ENCODE measurements around the gene F9.
"Not testable (repeated sequence)": the region's sequence is repeated elsewhere in the genome, so short reads cannot be mapped to it uniquely, and the experiment has no call there.

Gene F9

GRCh38 chrX:139530550-139530949, at the start of gene F9:
Gene F9 (plus strand): TSS chrX:139530739. CDS start chrX:139530765, 26 bp downstream.
- no peak for DNase-seq (ENCODE audit: extremely low spot score)
- TF ChIP-seq L3MBTL2 (conservative IDR thresholded peaks at IDR 0.05) (no peak), BHLHE40 (IDR thresholded peaks at IDR 0.05; ENCODE audit: borderline replicate concordance) (no peak), FOXM1 (IDR thresholded peaks at IDR 0.05; ENCODE audit: borderline replicate concordance) (no peak), CTBP1 (IDR thresholded peaks at IDR 0.05; ENCODE audit: borderline replicate concordance) (no peak), HDGF (IDR thresholded peaks at IDR 0.05; ENCODE audit: borderline replicate concordance) (no peak)
- POLR2A ChIA-PET, result no interaction called here
- CTCF ChIA-PET, result no interaction called here

- CTCF ChIA-PET, result no interaction called here
- TF ChIP-seq NFRKB (IDR thresholded peaks at IDR 0.05) (no peak), ARNT (IDR thresholded peaks at IDR 0.05) (no peak)
- POLR2A ChIA-PET, result no interaction called here
- DNase-seq (ENCODE audit: extremely low spot score), result no peak
Observed at GRCh38 chrX:139483699-139484098, 46.8 kb upstream of the F9 start.

GRCh38 chrX:139484591-139484990, 45.9 kb upstream of the F9 start:
- POLR2A ChIA-PET, result no interaction called here
- no peak for DNase-seq (ENCODE audit: extremely low spot score)
- CTCF ChIA-PET, result no interaction called here
- TF ChIP-seq NFRKB (IDR thresholded peaks at IDR 0.05) (no peak), ZNF384 (IDR thresholded peaks at IDR 0.05) (no peak), FOXK2 (IDR thresholded peaks at IDR 0.05) (no peak), CTBP1 (IDR thresholded peaks at IDR 0.05; ENCODE audit: borderline replicate concordance) (no peak), FOXM1 (IDR thresholded peaks at IDR 0.05; ENCODE audit: borderline replicate concordance) (no peak), ARNT (IDR thresholded peaks at IDR 0.05) (no peak), BHLHE40 (IDR thresholded peaks at IDR 0.05; ENCODE audit: borderline replicate concordance) (no peak)

GRCh38 chrX:139495324-139495723, 35.2 kb upstream of the F9 start:
- no peak for DNase-seq (ENCODE audit: extremely low spot score)
- POLR2A ChIA-PET, result no interaction called here
- TF ChIP-seq CTBP1 (IDR thresholded peaks at IDR 0.05; ENCODE audit: borderline replicate concordance), result no peak
- CTCF ChIA-PET, result no interaction called here

- TF ChIP-seq TARDBP (IDR thresholded peaks at IDR 0.05), result no peak
- TF ChIP-seq FOXK2 (IDR thresholded peaks at IDR 0.05), result no peak
- no peak for TF ChIP-seq CTBP1 (IDR thresholded peaks at IDR 0.05; ENCODE audit: borderline replicate concordance)
- no peak for TF ChIP-seq FOXA1 (IDR thresholded peaks at IDR 0.05)
- no peak for TF ChIP-seq LEF1 (IDR thresholded peaks at IDR 0.05; ENCODE audit: borderline replicate concordance)
- no peak for TF ChIP-seq ELF4 (IDR thresholded peaks at IDR 0.05)
- TF ChIP-seq L3MBTL2 (conservative IDR thresholded peaks at IDR 0.05), result no peak
- no peak for TF ChIP-seq BHLHE40 (IDR thresholded peaks at IDR 0.05; ENCODE audit: borderline replicate concordance)
- TF ChIP-seq FOXM1 (IDR thresholded peaks at IDR 0.05; ENCODE audit: borderline replicate concordance), result no peak
- no peak for TF ChIP-seq PKNOX1 (IDR thresholded peaks at IDR 0.05)
- TF ChIP-seq SUZ12 (IDR thresholded peaks at IDR 0.05), result no peak
- no peak for DNase-seq (ENCODE audit: extremely low spot score)
- ChIA-PET CTCF (no interaction called here), POLR2A (no interaction called here)
Observed at GRCh38 chrX:139506333-139506732, 24.2 kb upstream of the F9 start.

- no peak for DNase-seq (ENCODE audit: extremely low spot score)
- TF ChIP-seq SUZ12 (IDR thresholded peaks at IDR 0.05), result no peak
- no peak for TF ChIP-seq HDGF (IDR thresholded peaks at IDR 0.05; ENCODE audit: borderline replicate concordance)
- no peak for TF ChIP-seq SP1 (IDR thresholded peaks at IDR 0.05)
- no peak for TF ChIP-seq NFRKB (IDR thresholded peaks at IDR 0.05)
- TF ChIP-seq FOXA1 (IDR thresholded peaks at IDR 0.05), result no peak
- TF ChIP-seq LEF1 (IDR thresholded peaks at IDR 0.05; ENCODE audit: borderline replicate concordance), result no peak
- TF ChIP-seq ARNT (IDR thresholded peaks at IDR 0.05), result no peak
- no peak for TF ChIP-seq L3MBTL2 (conservative IDR thresholded peaks at IDR 0.05)
- TF ChIP-seq CTBP1 (IDR thresholded peaks at IDR 0.05; ENCODE audit: borderline replicate concordance), result no peak
- TF ChIP-seq TARDBP (IDR thresholded peaks at IDR 0.05), result no peak
- no peak for TF ChIP-seq FOXK2 (IDR thresholded peaks at IDR 0.05)
- CTCF ChIA-PET, result no interaction called here
- POLR2A ChIA-PET, result no interaction called here
Observed at GRCh38 chrX:139508099-139508498, 22.4 kb upstream of the F9 start.

- POLR2A ChIA-PET, result no interaction called here
- DNase-seq (ENCODE audit: extremely low spot score), result no peak
- CTCF ChIA-PET, result no interaction called here
- TF ChIP-seq ARNT (IDR thresholded peaks at IDR 0.05), result no peak
- TF ChIP-seq CTBP1 (IDR thresholded peaks at IDR 0.05; ENCODE audit: borderline replicate concordance), result no peak
- TF ChIP-seq TARDBP (IDR thresholded peaks at IDR 0.05), result no peak
- TF ChIP-seq L3MBTL2 (conservative IDR thresholded peaks at IDR 0.05), result no peak
- TF ChIP-seq FOXM1 (IDR thresholded peaks at IDR 0.05; ENCODE audit: borderline replicate concordance), result no peak
- TF ChIP-seq LEF1 (IDR thresholded peaks at IDR 0.05; ENCODE audit: borderline replicate concordance), result no peak
- TF ChIP-seq FOXA1 (IDR thresholded peaks at IDR 0.05), result no peak
- no peak for TF ChIP-seq ZNF384 (IDR thresholded peaks at IDR 0.05)
- TF ChIP-seq HDGF (IDR thresholded peaks at IDR 0.05; ENCODE audit: borderline replicate concordance), result no peak
- TF ChIP-seq BHLHE40 (IDR thresholded peaks at IDR 0.05; ENCODE audit: borderline replicate concordance), result no peak
- no peak for TF ChIP-seq NFRKB (IDR thresholded peaks at IDR 0.05)
- no peak for TF ChIP-seq FOXK2 (IDR thresholded peaks at IDR 0.05)
Observed at GRCh38 chrX:139518475-139518874, 12.1 kb upstream of the F9 start.

- DNase-seq (ENCODE audit: extremely low spot score); POLR2A ChIA-PET; CTCF ChIA-PET: not testable (repeated sequence)
Observed at GRCh38 chrX:139528829-139529228, 1.7 kb upstream of the F9 start.

- ChIA-PET CTCF (no interaction called here), POLR2A (no interaction called here)
- no peak for DNase-seq (ENCODE audit: extremely low spot score)
- no peak for TF ChIP-seq FOXM1 (IDR thresholded peaks at IDR 0.05; ENCODE audit: borderline replicate concordance)
- TF ChIP-seq LEF1 (IDR thresholded peaks at IDR 0.05; ENCODE audit: borderline replicate concordance), result no peak
- TF ChIP-seq ARNT (IDR thresholded peaks at IDR 0.05), result no peak
- no peak for TF ChIP-seq ZNF384 (IDR thresholded peaks at IDR 0.05)
- no peak for TF ChIP-seq PKNOX1 (IDR thresholded peaks at IDR 0.05)
- TF ChIP-seq TARDBP (IDR thresholded peaks at IDR 0.05), result no peak
- TF ChIP-seq SUZ12 (IDR thresholded peaks at IDR 0.05), result no peak
- no peak for TF ChIP-seq CTBP1 (IDR thresholded peaks at IDR 0.05; ENCODE audit: borderline replicate concordance)
Observed at GRCh38 chrX:139532834-139533233, 2.3 kb downstream of the F9 start.
